Stimulated activated CD4-positive, alpha-beta T cell treated with anti-CD3 and anti-CD28 coated beads, Interleukin-4, amount 100 ng/mL, for 24 hours (primary cell): ENCODE data around the gene UGT1A9.
"Not testable (repeated sequence)": the region's sequence is repeated elsewhere in the genome, so short reads cannot be mapped to it uniquely, and the experiment has no call there.

Source experiments
- DNase-seq: peaks from one replicate; pipeline ENCODE4 v3.0.0-alpha.2; 2020

The UGT1A9 gene

GRCh38 chr2:233681521-233682099, 9.9 kb downstream of the UGT1A9 start, which contains the start of gene UGT1A7:
Gene UGT1A7 (plus strand): TSS chr2:233681901. CDS start chr2:233681938, 37 bp downstream.
- DNase-seq: no peak

- no peak for DNase-seq
Measured at GRCh38 chr2:233684640-233685039, 12.9 kb downstream of the UGT1A9 start.

- no peak for DNase-seq
Measured at GRCh38 chr2:233686928-233687327, 15.2 kb downstream of the UGT1A9 start.

GRCh38 chr2:233688341-233688740, 16.6 kb downstream of the UGT1A9 start:
- no peak for DNase-seq

- DNase-seq: no peak
Measured at GRCh38 chr2:233689031-233689430, 17.3 kb downstream of the UGT1A9 start.

- DNase-seq: no peak
Measured at GRCh38 chr2:233689501-233689900, 17.8 kb downstream of the UGT1A9 start.

GRCh38 chr2:233690444-233690843, 18.7 kb downstream of the UGT1A9 start:
- no peak for DNase-seq

GRCh38 chr2:233691443-233692433, 20.0 kb downstream of the UGT1A9 start:
- no peak for DNase-seq

- DNase-seq: no peak
Measured at GRCh38 chr2:233692648-233693047, 20.9 kb downstream of the UGT1A9 start, which contains the start of gene UGT1A6. Gene UGT1A6 (plus strand): TSS chr2:233692890. CDS start chr2:233693005, 115 bp downstream.

GRCh38 chr2:233693963-233694362, 22.3 kb downstream of the UGT1A9 start:
- no peak for DNase-seq

GRCh38 chr2:233698740-233699139, 27.0 kb downstream of the UGT1A9 start:
- DNase-seq: no peak

- DNase-seq: no peak
Measured at GRCh38 chr2:233699424-233700027, 27.8 kb downstream of the UGT1A9 start.

GRCh38 chr2:233700028-233700635, 28.4 kb downstream of the UGT1A9 start:
- DNase-seq: no peak

- not testable (repeated sequence) for DNase-seq
Measured at GRCh38 chr2:233700842-233701241, 29.1 kb downstream of the UGT1A9 start.

- no peak for DNase-seq
Measured at GRCh38 chr2:233702238-233702637, 30.5 kb downstream of the UGT1A9 start.

- no peak for DNase-seq
Measured at GRCh38 chr2:233705911-233706506, 34.3 kb downstream of the UGT1A9 start.

- DNase-seq: no peak
Measured at GRCh38 chr2:233706720-233707119, 35.0 kb downstream of the UGT1A9 start.

- DNase-seq: no peak
Measured at GRCh38 chr2:233707940-233708644, 36.4 kb downstream of the UGT1A9 start.

GRCh38 chr2:233708942-233709341, 37.2 kb downstream of the UGT1A9 start:
- no peak for DNase-seq

GRCh38 chr2:233711312-233712008, 39.8 kb downstream of the UGT1A9 start:
- DNase-seq: peak; percentile 71

- no peak for DNase-seq
Measured at GRCh38 chr2:233712611-233713261, 41.0 kb downstream of the UGT1A9 start, which contains the start of gene UGT1A5. Gene UGT1A5 (plus strand): TSS chr2:233712907. CDS start chr2:233712992, 85 bp downstream.
